HG02885 (cell line): ENCODE measurements around the gene ZNF304.
A peak's percentile ranks its signal among the peaks of the same experiment; 100 is the strongest.

ENCODE experiments used
- ATAC-seq: cut with Tn5 transposase; IDR thresholded peaks from one replicate; pipeline ENCODE4 v1.9.1; 2021; ENCODE audit warnings: mild to moderate bottlenecking; ENCODE audit not compliant: unreplicated experiment, poor library complexity

ZNF304 gene

DNA sequence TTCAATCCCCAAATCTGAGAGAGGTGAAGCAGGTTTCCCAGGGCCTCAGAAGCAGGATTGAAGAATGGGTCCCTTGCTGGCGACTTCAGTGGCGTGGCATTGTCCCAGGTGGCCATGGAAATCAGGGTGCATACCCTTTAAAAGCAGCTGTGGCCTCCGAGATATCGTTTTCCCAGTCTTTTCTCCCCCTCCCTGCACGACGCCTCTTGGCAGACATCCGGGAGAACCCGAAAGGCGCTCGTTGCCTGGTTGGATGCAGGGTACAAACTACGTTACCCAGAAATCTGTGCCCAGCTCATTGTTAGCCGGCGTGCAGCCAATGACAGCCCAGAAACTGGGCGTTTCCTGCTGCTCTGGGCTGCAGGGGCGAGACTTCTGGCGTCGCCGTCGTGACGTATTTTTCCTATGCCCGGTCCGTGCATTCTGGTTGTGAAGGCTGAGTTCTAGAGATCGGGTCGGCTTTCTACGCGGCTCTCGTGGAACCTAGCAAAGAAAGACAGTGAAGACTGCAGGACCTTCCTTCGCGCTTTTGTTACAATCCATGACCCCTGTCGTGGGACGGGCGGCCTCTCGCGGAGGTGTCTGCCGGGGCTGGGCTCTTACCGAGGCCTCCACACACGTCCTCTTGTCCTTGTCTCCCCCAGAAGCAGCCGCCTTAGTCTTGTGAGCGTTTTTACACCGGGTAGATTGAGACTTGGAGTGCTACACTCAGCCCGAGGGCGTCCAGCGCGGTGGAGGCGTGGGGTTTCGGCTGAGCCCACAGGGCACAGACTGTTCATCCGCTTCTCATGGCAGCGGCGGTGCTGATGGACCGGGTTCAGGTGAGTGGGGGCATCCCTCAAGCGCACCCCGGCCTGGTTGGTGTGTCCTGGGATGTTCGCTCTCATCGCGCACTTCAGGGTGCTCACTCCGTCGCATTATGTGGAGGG, at the start of gene ZNF304:
TSS of gene ZNF304 (plus strand) at position 395 of the 929 bp plus-strand sequence. CDS start at position 789, 394 bp downstream.
- peak; percentile 99 for ATAC-seq

DNA sequence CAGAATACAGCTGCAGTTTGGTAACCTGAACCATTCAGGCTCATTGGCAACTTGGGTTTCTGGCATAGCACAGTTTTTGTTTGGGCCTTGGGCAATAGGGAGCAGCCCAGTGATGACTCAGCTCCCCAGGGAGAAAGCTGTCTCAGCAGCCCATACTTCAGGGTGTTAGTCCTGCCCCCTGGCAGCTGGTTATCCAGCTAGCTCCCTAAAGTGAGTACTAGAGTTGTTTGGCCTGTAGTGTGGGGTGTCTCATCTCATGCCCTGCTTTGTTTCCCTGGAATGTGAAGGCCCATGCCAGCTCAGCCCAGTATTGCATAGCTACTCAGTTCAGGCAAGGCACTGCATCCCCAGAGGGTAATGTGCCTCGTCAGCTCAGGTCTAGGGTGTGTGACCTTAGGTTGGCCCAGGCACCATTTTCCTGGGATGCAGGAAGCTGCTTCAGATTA, 49.0 kb upstream of the ZNF304 start:
- no peak for ATAC-seq

- ATAC-seq = no peak
Measured at GRCh38 chr19:57302727-57303401, 48.2 kb upstream of the ZNF304 start.

- no peak for ATAC-seq
Measured at GRCh38 chr19:57305056-57305455, 46.0 kb upstream of the ZNF304 start.

DNA sequence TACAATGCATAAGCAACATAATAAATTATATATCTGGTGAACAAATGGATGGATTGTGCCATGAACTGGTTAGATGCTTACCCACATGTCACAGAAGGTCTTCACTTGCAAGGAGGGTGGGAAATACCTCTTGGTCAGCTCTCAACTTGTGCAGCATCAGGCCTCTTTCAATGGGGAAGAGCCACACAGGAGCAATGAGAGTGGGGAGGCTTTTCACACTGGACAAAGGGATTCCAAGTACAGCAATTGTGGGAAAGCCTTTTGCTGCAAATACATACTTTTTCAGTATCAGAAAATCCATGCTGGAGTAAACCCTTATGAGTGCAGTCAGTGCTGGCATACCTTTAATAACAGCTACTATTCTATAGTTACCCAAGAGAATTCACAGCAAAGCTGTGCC, 42.6 kb upstream of the ZNF304 start:
- no peak for ATAC-seq

DNA sequence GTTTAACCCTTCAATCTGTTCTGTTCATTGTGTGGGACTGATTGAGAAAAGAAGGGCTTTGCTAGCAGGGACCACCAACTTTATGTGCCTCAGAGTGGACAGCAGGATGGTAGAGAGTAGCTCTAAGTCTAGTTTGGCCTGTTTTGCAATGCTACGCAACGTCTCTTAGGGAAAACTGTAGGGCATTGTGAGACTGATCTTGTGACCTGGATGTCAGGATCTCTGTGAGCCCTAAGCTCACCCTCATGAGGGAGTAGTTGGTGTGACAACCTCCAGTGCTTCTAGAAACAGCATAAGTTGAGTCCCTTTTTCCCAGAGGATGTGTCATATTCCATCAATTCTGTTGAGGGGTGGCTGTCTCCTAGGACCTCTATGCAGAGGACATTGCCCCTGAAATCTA, 40.3 kb upstream of the ZNF304 start:
- ATAC-seq = no peak

- no peak for ATAC-seq
Measured at GRCh38 chr19:57314146-57314545, 36.9 kb upstream of the ZNF304 start.

DNA sequence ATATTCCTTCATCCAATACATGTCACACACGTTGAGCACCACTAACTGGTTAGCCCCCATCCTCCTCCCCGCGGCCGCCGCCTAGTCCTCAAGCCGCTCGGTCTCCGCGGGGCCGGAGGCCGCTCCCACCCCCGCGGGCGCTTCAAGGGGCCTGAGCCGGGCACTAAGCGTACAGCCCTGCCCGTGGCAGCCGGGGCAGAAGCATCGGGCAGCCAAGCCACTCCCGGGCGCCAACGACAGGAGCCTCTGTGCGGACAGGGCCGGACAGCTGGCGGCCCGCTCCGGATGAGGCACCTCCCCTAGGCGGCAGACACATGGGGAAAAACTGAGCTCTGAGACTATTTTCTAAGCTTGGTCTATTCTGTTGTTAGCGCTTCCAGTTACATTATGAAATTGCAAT, 33.6 kb upstream of the ZNF304 start:
- ATAC-seq = no peak

GRCh38 chr19:57319869-57320179, 31.2 kb upstream of the ZNF304 start:
- no peak for ATAC-seq

GRCh38 chr19:57320180-57321084, 30.6 kb upstream of the ZNF304 start, which contains the start of gene ZNF543:
Gene ZNF543, plus strand, starts transcription at chr19:57320472. Its CDS starts 382 bp downstream, at chr19:57320854.
- peak; percentile 99 for ATAC-seq

DNA sequence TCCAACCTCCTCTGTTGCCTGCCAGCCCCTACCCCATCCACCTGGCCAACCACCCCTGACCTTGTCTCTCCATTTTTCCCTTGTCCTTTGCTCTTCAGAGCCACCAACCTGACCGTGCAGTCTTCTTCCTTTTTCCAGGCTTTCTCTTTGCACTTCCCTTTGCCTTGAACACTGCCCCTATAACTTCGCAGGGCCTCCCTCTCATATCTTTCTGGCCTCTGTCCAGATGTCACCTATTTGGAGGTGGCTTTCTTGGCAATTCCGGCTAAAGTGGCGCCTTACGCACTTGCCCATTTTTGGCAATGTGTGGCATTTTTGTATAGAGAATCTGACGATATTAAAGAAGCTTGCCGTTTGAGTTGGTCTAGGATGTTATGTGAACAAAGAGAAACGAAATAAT, 30.0 kb upstream of the ZNF304 start:
- no peak for ATAC-seq

DNA sequence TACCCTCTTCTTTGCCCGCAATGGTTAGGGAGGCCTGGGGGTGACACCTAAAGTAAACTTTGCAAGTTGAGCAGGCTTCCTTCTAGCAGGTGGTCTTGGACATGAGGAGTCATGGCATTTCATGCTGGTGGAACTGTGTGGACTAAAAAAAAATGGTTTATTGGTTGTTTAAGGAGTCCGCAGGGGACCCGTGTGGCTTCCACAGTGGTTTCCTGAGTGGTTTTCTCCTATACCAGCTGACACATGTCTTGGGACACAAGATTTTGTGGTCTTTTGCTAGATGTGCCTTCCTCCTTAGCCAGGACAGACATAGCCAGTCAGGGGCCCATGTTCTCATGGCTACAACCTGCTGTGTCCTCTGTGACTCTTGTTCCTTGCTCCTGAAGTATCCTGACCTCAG, 29.3 kb upstream of the ZNF304 start:
- ATAC-seq = no peak

DNA sequence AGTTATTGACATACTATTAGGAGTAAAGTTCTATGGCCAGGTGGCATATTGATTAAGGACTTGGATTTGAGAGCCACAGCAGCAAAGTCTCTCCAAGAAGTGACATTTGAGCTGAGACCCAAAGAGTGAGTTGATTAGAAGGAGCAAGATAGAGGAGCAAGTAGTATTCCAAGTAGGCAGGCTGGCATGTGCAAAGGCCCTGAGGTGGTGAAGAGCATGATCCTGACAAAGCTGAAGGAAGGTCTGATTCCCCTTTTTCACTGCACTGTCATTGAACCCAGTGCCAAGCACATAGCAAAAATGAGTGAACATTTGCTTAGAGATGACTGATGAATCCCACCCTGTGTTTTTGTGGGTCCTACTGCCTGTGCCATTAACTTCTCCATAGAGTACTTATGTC, 26.1 kb upstream of the ZNF304 start:
- ATAC-seq = no peak

DNA sequence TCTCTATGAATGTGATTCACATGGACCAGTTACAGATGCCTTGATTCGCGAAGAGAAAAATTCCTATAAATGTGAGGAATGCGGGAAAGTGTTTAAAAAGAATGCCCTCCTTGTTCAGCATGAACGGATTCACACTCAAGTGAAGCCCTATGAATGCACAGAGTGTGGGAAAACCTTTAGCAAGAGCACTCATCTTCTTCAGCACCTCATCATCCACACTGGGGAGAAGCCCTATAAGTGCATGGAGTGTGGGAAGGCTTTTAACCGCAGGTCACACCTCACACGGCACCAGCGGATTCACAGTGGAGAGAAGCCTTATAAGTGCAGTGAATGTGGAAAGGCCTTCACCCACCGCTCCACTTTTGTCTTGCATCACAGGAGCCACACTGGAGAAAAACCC, 23.1 kb upstream of the ZNF304 start:
- no peak for ATAC-seq

GRCh38 chr19:57334191-57334590, 16.9 kb upstream of the ZNF304 start:
- ATAC-seq = no peak

DNA sequence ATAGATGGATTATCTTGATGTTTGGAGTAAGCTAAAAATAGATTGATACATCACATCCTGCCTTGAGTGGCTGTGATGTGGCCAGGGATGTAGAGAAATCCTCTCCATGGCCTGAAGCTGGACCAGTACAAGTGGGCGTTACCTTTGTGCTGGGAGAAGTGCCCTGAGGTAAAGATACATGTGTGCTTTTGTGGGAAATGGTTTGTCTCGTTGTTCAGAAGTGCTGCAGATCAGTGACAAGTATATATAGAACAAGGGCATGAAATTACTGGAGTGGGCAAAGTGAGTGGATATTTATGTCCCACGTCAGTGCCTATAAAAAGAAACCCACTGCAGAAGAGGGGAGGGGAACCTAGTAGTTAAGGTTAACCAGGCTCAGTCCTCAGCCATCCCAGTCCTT, 12.2 kb upstream of the ZNF304 start:
- ATAC-seq = no peak

- no peak for ATAC-seq
Measured at GRCh38 chr19:57342582-57342981, 8.5 kb upstream of the ZNF304 start.

DNA sequence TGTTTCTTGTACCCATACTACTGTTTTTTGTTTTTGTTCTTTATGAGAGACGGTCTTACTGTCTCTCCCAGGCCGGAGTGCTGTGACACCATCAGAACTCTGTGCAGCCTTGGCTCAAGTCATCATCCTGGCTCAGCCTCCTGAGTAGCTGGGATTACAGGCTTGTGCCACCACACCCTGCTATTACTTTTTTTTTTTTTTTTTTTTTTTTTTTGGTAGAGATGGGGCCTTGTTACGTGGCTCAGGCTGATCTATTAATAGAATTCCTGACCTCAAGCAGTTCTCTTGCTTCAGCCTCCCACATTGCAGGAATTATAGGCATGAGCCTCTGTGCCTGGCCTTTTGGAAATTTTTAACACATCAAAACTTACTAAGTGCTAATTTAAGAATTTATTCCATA, 2.9 kb upstream of the ZNF304 start:
- ATAC-seq = no peak

DNA sequence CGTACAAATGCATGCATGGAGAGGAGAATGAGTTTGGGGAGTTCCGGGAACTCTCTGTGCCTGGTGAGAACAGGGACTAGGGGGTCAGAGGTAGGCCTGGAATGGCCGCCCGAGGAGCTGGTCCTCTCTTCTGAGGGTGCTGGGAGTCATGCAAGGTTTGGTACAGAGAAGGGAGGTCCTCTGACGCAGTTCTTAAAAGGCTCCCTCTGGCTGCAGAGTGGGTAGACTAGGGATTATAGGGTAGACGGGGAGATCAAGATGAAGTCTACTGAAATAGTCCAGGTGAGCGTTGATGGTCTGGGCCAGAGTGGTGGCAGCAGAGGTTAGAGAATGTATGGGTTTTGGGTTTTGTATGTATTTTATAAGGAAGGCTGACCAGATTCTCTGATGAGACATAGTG, 796 bp downstream of the ZNF304 start:
- ATAC-seq = no peak

DNA sequence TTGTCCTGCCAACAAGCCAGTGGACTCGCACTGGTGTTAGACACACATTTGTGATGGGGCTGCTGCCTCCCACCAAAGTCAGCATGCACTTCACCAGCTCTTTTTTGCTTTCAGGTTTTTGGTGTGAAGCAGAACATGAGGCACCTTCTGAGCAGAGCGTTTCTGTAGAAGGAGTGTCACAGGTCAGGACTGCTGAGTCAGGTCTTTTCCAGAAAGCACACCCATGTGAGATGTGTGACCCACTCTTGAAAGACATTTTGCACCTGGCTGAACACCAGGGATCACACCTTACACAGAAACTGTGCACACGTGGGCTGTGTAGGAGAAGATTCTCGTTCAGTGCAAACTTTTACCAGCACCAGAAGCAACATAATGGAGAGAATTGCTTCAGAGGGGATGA, 4.8 kb downstream of the ZNF304 start:
- ATAC-seq = no peak

- ATAC-seq = no peak
Measured at GRCh38 chr19:57357406-57357805, 6.3 kb downstream of the ZNF304 start.
